Iris pigment epithelial cell (primary cell): ENCODE measurements around the gene EBPL.
A peak's percentile ranks its signal among the peaks of the same experiment; 100 is the strongest.
"Not testable (repeated sequence)": the region's sequence is repeated elsewhere in the genome, so short reads cannot be mapped to it uniquely, and the experiment has no call there.

Source experiments
- DNase-seq: peaks from one replicate; pipeline ENCODE4 v3.0.0-alpha.2; 2011; ENCODE audit warnings: low read depth

The EBPL gene

DNA sequence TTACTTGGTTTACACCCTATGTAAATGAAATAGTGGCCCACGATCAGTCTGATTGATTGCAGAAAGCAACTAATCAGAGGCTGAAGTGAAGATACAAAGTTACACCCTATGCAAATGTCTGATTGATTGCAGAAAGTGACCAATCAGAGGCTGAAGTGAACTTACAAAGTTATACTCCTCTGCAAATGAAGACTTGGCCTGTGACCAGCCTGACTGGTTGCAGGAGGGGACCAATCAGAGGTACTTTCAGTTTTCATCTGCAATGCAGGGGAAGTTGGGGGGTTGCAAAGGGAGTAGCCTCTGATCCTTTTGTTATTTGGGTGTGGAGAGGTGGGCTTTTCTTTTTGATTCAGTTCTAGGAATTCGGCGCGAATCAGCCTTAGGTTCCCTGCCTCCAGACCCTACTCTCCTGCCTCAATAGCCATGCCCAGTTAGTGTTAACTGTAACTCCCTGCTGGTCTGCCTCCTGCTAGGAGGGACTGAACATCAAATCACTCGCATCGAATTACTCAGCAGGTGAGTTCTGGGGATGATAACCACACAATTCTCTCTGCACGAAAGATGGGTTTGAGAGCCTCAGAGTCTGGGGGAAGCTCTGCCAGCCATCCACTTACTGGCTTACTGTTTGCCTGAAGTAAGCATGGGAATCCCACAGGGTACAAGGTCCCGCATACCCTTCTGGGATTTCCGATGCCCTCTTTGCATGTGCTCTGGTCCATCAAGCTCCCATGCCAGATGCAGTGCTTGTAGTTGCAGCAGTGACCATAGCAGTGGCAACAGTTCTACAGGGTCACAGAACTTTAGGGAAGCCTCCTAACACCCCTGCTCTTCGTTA is 55.5 kb downstream of the EBPL start:
- peak; percentile 91 for DNase-seq

GRCh38 chr13:49633710-49634109 is 57.6 kb downstream of the EBPL start:
- DNase-seq = no peak

DNA sequence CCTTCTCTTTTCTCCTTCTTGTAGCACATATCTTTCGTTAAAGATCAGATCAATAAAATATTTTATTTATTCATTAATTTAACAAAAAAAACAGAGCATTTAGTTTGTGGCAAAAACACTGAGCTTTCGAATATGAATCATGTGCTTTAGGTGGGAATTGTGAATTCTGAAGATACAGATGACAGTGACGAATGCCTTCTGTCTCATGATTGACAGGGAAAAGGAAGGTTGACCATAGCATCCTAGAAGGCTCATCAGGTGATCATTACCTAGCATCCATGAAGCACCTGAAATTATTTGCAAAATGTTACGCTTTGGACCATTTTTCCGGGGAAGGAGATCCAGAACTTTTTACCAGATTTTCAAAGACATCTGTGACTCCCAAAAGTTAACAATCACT is 59.1 kb downstream of the EBPL start:
- no peak for DNase-seq

- no peak for DNase-seq
Measured at GRCh38 chr13:49630580-49630979, 60.7 kb downstream of the EBPL start.

DNA sequence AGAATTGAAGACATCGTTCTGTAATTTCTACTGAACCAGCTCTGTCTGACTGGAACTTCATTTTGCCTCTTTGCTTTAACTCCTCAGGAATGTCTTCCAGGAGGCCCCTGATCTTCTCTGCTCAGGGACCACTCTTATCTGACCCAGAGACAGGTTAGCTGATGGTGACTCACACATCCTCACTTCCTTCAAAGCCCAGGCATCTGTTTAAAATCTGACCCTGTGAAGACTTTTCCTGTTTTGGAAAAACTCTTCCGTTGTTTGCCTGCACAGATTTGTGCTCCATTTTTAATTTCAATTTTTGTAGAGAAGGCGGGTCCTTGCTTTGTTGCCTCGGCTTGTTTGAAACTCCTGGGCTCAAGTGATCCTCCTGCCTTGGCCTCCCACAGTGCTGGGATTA is 61.3 kb downstream of the EBPL start:
- DNase-seq = peak; percentile 29

DNA sequence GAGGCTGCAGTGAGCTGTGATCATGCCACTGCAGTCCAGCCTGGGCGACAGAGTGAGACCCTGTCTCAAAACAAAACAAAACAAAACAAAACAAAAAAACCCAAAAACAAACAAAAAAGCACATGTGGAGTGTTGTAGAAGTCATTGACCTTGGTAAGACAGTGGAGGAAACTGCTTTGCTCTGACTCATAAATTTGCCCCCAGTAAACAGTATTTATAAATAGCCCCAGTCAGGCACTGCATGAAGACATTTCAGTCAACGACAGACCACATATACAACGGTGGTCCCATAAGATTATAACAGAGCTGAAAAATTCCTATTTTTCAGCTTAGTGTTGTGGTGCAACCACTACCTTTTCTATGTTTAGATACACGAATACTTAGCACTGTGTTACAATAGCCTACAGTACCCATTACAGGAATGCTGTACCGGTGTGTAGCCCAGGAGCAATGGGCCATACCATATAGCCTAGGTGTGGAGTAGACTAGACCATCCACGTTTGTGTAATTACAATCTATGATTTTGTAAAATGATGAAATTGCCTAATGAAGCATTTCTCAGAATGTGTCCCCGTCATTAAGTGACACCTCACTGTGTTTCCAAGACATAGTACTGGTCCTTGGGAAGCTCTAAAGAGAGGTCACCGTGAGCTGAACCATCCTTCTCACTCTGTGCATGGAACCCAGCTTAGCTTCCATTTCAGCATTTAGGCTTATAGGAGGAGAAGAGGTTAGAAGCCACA is 61.9 kb downstream of the EBPL start:
- DNase-seq = peak; percentile 26

- DNase-seq = no peak
Measured at GRCh38 chr13:49627831-49628652, 63.2 kb downstream of the EBPL start, which contains the start of gene ARL11. Gene ARL11, plus strand, starts transcription at chr13:49628507. Its CDS starts 1,941 bp downstream, at chr13:49630448.

GRCh38 chr13:49625392-49626079 is 65.8 kb downstream of the EBPL start:
- DNase-seq = no peak

GRCh38 chr13:49624229-49624628 is 67.1 kb downstream of the EBPL start:
- DNase-seq = no peak

- no peak for DNase-seq
Measured at GRCh38 chr13:49622174-49622946, 68.9 kb downstream of the EBPL start.

- DNase-seq = no peak
Measured at GRCh38 chr13:49620170-49620621, 71.1 kb downstream of the EBPL start.

DNA sequence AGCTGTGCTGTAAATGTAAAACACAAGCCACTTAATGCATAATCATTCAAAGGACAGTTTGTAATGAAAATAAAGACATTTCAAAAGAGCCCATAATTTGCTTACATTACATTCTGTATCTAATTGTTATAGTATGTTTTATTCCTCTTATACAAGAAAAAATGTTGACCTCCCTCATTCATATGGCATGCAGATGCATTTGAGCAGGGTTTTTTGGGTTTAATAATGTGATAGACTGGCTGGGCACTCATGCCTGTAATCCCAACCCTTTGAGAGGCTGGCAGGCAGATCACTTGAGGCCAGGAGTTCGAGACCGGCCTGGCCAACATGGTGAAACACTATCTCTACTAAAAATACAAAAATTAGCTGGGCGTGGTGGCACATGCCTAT is 74.6 kb downstream of the EBPL start:
- DNase-seq = no peak

GRCh38 chr13:49615836-49616675 is 75.2 kb downstream of the EBPL start:
- no peak for DNase-seq

- not testable (repeated sequence) for DNase-seq
Measured at GRCh38 chr13:49612042-49612441, 79.2 kb downstream of the EBPL start.
